ENCODE results near the gene ZFP69B. TPM values are rescaled to one million over a fixed set of nuclear protein-coding genes. Genes with fewer than 3 reads are reported as not detected.

Gene ZFP69B
- total RNA-seq, 1 experiment from 2014 or later = 3.7 TPM

DNA sequence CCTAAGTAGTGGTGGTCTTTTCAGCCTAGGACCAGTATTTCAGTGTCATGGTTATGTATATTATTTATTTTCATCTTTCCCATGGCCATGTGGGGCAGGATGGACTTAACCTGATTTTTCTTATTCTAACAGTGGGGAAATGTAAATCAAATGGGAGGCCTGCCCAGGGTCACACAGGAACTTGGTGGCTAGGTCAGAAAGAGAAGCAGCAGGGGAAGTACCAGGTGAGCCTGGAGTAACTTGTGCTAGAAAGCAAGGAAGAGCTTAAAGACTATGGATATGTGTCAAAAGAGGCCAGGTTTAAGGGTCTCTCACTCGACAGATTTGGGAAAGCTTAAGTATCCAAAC, 936 bp downstream of the ZFP69B start:
- POLR2A ChIA-PET (ENCODE audit: unreplicated experiment) = no interaction called here
- H2AFZ ChIP-seq = no peak overlapping the region

DNA sequence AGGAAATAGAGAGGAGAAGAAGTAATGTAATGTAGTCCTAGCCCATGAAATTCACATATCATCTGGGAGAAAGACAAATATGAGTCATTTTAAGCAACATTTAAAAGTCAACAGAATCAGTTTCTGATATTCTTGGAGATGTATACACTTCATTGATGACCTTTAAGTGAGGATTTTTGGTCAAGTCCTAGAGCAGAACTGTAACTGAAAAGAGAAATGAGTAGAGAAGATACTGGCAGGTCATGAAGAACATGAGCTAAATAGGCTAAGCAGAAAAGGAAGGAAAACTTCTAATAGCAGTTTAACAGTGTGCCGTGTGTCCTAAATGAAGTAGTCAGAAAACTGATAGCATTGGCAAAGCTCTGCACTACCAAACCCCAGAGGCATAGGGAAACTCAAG, 4.6 kb downstream of the ZFP69B start:
- Histone ChIP-seq H3K27me3 (ENCODE audit: insufficient read depth, low read depth) (no peaks in the 10 kb centered on the region), H3K9me3 (ENCODE audit: insufficient read depth, low read depth) (peaks cover 41% of the 10 kb centered on the region), H3K36me3 (ENCODE audit: low read depth) (peaks cover 7% of the 10 kb centered on the region), H4K20me1 (ENCODE audit: insufficient read depth) (no peaks in the 10 kb centered on the region), H3K79me2 (ENCODE audit: low read depth) (no peaks in the 10 kb centered on the region), H3K4me2 (no peak overlapping the region), H3K27ac (no peak overlapping the region), H3F3A (ENCODE audit: insufficient read depth, low read depth) (no peaks in the 10 kb centered on the region), H3K9me2 (ENCODE audit: insufficient read depth) (no peaks in the 10 kb centered on the region), H3K4me1 (replicated peaks; ENCODE audit: insufficient read depth) (no peaks in the 10 kb centered on the region), H2AFZ (no peak overlapping the region), H3K4me3 (no peak overlapping the region)
- no peak for DNase-seq
- CTCF ChIA-PET = no interaction called here
- intact Hi-C loops (cut with micrococcal nuclease; ENCODE audit: unreplicated experiment) = no loop called here
- no TSS peak for BruUV-seq (replicated peaks)
- POLR2A ChIA-PET (ENCODE audit: unreplicated experiment) = no interaction called here
- no peak for TF ChIP-seq EZH2 (IDR thresholded peaks at IDR 0.05; ENCODE audit: low read depth)
- TF ChIP-seq, protein P1, sequence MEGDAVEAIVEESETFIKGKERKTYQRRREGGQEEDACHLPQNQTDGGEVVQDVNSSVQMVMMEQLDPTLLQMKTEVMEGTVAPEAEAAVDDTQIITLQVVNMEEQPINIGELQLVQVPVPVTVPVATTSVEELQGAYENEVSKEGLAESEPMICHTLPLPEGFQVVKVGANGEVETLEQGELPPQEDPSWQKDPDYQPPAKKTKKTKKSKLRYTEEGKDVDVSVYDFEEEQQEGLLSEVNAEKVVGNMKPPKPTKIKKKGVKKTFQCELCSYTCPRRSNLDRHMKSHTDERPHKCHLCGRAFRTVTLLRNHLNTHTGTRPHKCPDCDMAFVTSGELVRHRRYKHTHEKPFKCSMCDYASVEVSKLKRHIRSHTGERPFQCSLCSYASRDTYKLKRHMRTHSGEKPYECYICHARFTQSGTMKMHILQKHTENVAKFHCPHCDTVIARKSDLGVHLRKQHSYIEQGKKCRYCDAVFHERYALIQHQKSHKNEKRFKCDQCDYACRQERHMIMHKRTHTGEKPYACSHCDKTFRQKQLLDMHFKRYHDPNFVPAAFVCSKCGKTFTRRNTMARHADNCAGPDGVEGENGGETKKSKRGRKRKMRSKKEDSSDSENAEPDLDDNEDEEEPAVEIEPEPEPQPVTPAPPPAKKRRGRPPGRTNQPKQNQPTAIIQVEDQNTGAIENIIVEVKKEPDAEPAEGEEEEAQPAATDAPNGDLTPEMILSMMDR (conservative IDR thresholded peaks at IDR 0.05) = no peak

More for the DNA sequence above, 936 bp downstream of the ZFP69B start:
- Histone ChIP-seq H3K4me2 (no peak overlapping the region), H4K20me1 (ENCODE audit: insufficient read depth) (no peaks in the 10 kb centered on the region), H3K27me3 (ENCODE audit: insufficient read depth, low read depth) (no peaks in the 10 kb centered on the region), H3K9me3 (ENCODE audit: insufficient read depth, low read depth) (peaks cover 25% of the 10 kb centered on the region; the same call in 1 of the 2 replicates), H3K4me1 (replicated peaks; ENCODE audit: insufficient read depth) (0 out of 2 replicates have a peak, but pooled peaks cover 3% of the 10 kb centered on the region), H3K79me2 (ENCODE audit: low read depth) (no peaks in the 10 kb centered on the region), H3K4me3 (no peak overlapping the region), H3F3A (ENCODE audit: insufficient read depth, low read depth) (no peaks in the 10 kb centered on the region), H3K9me2 (ENCODE audit: insufficient read depth) (no peaks in the 10 kb centered on the region), H3K27ac (no peak overlapping the region), H3K36me3 (ENCODE audit: low read depth) (peaks cover 4% of the 10 kb centered on the region; the same call in 1 of the 2 replicates)
- BruUV-seq (replicated peaks) = no TSS peak
- CTCF ChIA-PET = no interaction called here
- no peak for TF ChIP-seq EZH2 (IDR thresholded peaks at IDR 0.05; ENCODE audit: low read depth)
- TF ChIP-seq, protein P1 (conservative IDR thresholded peaks at IDR 0.05) = no peak
- intact Hi-C loops (cut with micrococcal nuclease; ENCODE audit: unreplicated experiment) = no loop called here
- no peak for DNase-seq

DNA sequence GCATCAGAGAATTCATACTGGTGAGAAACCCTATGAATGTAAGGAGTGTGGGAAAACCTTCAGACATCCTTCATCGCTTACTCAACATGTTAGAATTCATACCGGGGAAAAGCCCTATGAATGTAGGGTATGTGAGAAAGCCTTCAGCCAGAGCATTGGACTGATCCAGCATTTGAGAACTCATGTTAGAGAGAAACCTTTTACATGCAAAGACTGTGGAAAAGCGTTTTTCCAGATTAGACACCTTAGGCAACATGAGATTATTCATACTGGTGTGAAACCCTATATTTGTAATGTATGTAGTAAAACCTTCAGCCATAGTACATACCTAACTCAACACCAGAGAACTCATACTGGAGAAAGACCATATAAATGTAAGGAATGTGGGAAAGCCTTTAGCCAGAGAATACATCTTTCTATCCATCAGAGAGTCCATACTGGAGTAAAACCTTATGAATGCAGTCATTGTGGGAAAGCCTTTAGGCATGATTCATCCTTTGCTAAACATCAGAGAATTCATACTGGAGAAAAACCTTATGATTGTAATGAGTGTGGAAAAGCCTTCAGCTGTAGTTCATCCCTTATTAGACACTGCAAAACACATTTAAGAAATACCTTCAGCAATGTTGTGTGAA, 12.8 kb downstream of the ZFP69B start:
- H3K4me1 ChIP-seq (replicated peaks; ENCODE audit: insufficient read depth) = no peaks in the 10 kb centered on the region
- peaks cover 4% of the 10 kb centered on the region; the same call in 1 of the 2 replicates for H3K36me3 ChIP-seq (ENCODE audit: low read depth)
- intact Hi-C loops (cut with micrococcal nuclease; ENCODE audit: unreplicated experiment) = no loop called here
- H3K27ac ChIP-seq = no peak overlapping the region
- ChIA-PET CTCF (no interaction called here), POLR2A (ENCODE audit: unreplicated experiment) (no interaction called here)
- no peaks in the 10 kb centered on the region for H3K9me2 ChIP-seq (ENCODE audit: insufficient read depth)
- H3K27me3 ChIP-seq (ENCODE audit: insufficient read depth, low read depth) = no peaks in the 10 kb centered on the region
- no peak overlapping the region for H3K4me3 ChIP-seq
- H4K20me1 ChIP-seq (ENCODE audit: insufficient read depth) = no peaks in the 10 kb centered on the region
- H2AFZ ChIP-seq = no peak overlapping the region
- H3K4me2 ChIP-seq = no peak overlapping the region
- peaks cover 77% of the 10 kb centered on the region for H3K9me3 ChIP-seq (ENCODE audit: insufficient read depth, low read depth)
- TF ChIP-seq, protein P1 (conservative IDR thresholded peaks at IDR 0.05) = no peak
- TF ChIP-seq EZH2 (IDR thresholded peaks at IDR 0.05; ENCODE audit: low read depth) = no peak
- DNase-seq = no peak
- H3F3A ChIP-seq (ENCODE audit: insufficient read depth, low read depth) = no peaks in the 10 kb centered on the region
- no TSS peak for BruUV-seq (replicated peaks)
- no peaks in the 10 kb centered on the region for H3K79me2 ChIP-seq (ENCODE audit: low read depth)

Data from PC-9 (cell line).